Ovary (tissue), 9 donors: Measurements from ENCODE around the gene ZNF423. TPM values are rescaled to one million over a fixed set of nuclear protein-coding genes. Genes with fewer than 3 reads are reported as not detected.

Source experiments
- DNase-seq, 5 donors: peaks; one replicate each; pipeline ENCODE4 v3.0.0-alpha.2; 2019 to 2020
- H3K27ac ChIP-seq, 2 donors: fragments of 200-600 bp; one replicate each; pipeline versions ENCODE4 v1.5.1 to v1.8.0; 2019 to 2022
- H3K27me3 ChIP-seq: fragments of 200-600 bp; one replicate; pipeline ENCODE4 v1.8.0; 2022
- H3K36me3 ChIP-seq: fragments of 200-600 bp; sonication (generic); one replicate; pipeline ENCODE4 v1.5.1; 2019
- H3K4me1 ChIP-seq: one replicate; pipeline ENCODE4 v1.8.1; 2013; ENCODE audit warnings: mild to moderate bottlenecking, moderate library complexity; ENCODE audit not compliant: insufficient read depth
- H3K4me3 ChIP-seq: fragments of 200-600 bp; sonication (generic); one replicate; pipeline ENCODE4 v1.5.1; 2017
- H3K9me3 ChIP-seq, 2 donors: fragments of 200-600 bp in 1 of 2; sonication (generic) in 1 of 2; one replicate each; pipeline versions ENCODE4 v1.5.1 to v1.8.1; 2013 to 2019; ENCODE audit warnings: mild to moderate bottlenecking in 1 of 2, moderate library complexity in 1 of 2
- CTCF ChIP-seq, 3 donors: fragments of 450-650 bp in 2 of 3; fragments of 200-600 bp in 1 of 3; IDR thresholded peaks; one replicate each; pipeline versions ENCODE4 v1.5.1 to v1.8.0; 2016 to 2022; ENCODE audit warnings: antibody characterized with exemption in 3 of 3, mild to moderate bottlenecking in 1 of 3
- EP300 ChIP-seq: sonication (generic); formaldehyde crosslinking; IDR thresholded peaks from one replicate; pipeline ENCODE4 v1.6.1; 2017; ENCODE audit warnings: antibody characterized with exemption
- POLR2A ChIP-seq: fragments of 450-650 bp; IDR thresholded peaks from one replicate; pipeline ENCODE4 v1.6.1; 2017; ENCODE audit warnings: antibody characterized with exemption, mild to moderate bottlenecking, moderate library complexity
- WGBS, 3 donors: extraction: QIAGEN DNeasy Blood & Tissue Kit in 1 of 3; methylation state at CpG; one replicate each; pipeline versions ENCODE4 v1.1.5 to v1.1.7; 2013 to 2017; 5-methylcytosine and 5-hydroxymethylcytosine counted together
- intact Hi-C, 4 donors: fragments of 100-400 bp; cut with DNase I; formaldehyde crosslinking; loops; one replicate each; pipeline versions ENCODE4 v1.11.0 to v1.15.1; 2022 to 2023
- polyA plus RNA-seq, 2 donors: library from polyadenylated mRNA; stranded (reverse); fragments of 200-250 nt in 1 of 2; fragments of 350-450 nt in 1 of 2; fragmentation: Illumina TruSeq in 1 of 2; extraction: RNeasy Lipid Tissue Mini Kit (QIAGEN cat#74804) in 1 of 2; gene quantifications; one replicate each; pipeline ENCODE4 v1.2.3, GENCODE V29; 2013 to 2014
- total RNA-seq, 7 donors: library from RNA; depleted of rRNA in 2 of 7; stranded (reverse); fragments of >200 nt in 2 of 7; fragmentation: NEBNext Ultra II Directional in 3 of 7; extraction: Animal tissue kit (Norgen Biotek cat#: 25700) in 3 of 7; gene quantifications; one replicate each; pipeline versions ENCODE4 v1.1.0 to v1.2.4, GENCODE V29; 2016 to 2023
- donor health status: DM: no; HTN: no; CAD: no; lungs with moderate emphysema.
- donor health status: DM: no; HTN: no; CAD: no.
- donor health status: Bipolar disorder and iron deficiency.
- donor health status: DM: yes; HTN: yes; CAD: no.
- donor health status: DM: no; HTN: no; CAD: no.
- donor health status: DM: yes; HTN: yes; CAD: no.

Gene ZNF423
- total and polyA plus RNA-seq, 9 donors, result 3.3 to 40.3 (median 12.4) TPM

DNA sequence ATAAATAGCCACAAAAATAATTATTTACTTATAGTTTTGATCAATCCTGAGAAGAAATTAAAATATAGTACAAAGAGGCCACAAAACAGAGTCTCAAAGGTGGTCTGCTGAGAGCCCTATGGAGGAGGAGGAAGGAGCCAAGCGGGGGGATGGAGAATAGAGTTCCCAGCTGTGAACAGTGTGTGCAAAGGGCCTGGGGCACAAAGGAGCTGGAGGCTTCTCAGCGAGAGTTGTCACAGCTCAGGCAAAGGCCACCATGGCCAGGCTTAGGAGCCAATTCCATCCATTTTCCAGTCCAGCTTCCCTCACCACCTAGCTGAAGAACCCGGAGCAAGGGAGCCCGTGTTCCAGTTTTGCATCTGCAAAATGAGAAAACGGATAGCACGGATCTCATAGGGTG is 5.4 kb upstream of the ZNF423 start:
- no peak for TF ChIP-seq CTCF (IDR thresholded peaks at IDR 0.05)
- no peak for TF ChIP-seq POLR2A
- no peak for TF ChIP-seq EP300
- intact Hi-C loops, result no loop called here
- H3K9me3 ChIP-seq, result no peaks in the 10 kb centered on the region
- no peak for DNase-seq
- H3K36me3 ChIP-seq, result no peaks in the 10 kb centered on the region
- H3K4me3 ChIP-seq, result no peak overlapping the region
- 87 to 89% (median 88%) methylated on average over 6 of the region's 6 CpGs for WGBS, 3 donors
- peaks cover under 1% of the 10 kb centered on the region for H3K4me1 ChIP-seq
- H3K27me3 ChIP-seq, result no peaks in the 10 kb centered on the region
- H3K27ac ChIP-seq, result no peak overlapping the region

- TF ChIP-seq CTCF (IDR thresholded peaks at IDR 0.05), result no peak
- TF ChIP-seq POLR2A, result no peak
- no peak for TF ChIP-seq EP300
- intact Hi-C loops, result no loop called here
- no peak for DNase-seq
- no peaks in the 10 kb centered on the region for H3K27me3 ChIP-seq
- 49 to 67% (median 61%) methylated on average over 2 of the region's 2 CpGs for WGBS, 3 donors
- H3K4me3 ChIP-seq, result no peak overlapping the region
- no peaks in the 10 kb centered on the region for H3K4me1 ChIP-seq
- H3K9me3 ChIP-seq, result no peaks in the 10 kb centered on the region
- no peaks in the 10 kb centered on the region for H3K36me3 ChIP-seq
- peak overlapping the region in 1 of 2 donors; percentile 5 for H3K27ac ChIP-seq
Measured at GRCh38 chr16:49860593-49860992, 4.7 kb upstream of the ZNF423 start.

DNA sequence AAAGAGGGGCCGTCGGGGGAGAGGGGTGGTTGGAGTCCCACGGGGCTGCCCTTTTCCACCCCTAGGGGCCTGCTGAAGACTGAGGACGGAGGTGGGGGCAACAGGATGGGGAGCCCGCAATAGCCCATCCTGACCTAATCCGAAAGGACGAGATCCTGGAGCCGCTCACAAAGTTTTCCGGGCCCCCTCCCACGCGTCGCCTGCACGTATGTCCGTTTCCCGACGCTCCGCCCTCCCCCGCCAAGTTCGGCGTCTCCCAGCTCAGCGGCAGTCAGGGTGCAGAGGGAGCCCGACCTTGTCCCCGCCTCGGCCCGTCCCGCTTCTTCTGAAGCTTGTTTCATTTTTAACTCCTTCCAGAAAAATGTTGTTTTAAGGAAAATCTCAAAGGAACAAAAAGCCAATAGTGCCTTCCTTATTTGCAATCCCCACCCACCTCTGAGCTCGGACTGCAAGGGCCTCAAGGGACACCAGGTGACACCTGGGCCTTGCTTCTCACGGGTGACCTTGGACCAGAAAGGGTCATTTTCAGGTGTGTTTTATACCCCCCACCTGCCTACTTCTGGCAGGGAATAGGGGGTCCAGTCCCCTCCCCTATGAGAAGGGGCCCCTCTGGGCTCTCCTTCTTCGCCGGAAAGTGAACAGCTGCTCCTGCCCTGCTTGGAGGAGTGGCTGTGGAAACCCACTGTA is 3.4 kb upstream of the ZNF423 start:
- intact Hi-C loops, result loop anchor here in 2 of 4 donors (5.0 to 10.0 kb wide), 5 partner anchors 74 to 367 kb away; no protein-coding TSS in a partner anchor
- DNase-seq, result peak; percentile 79 to 85 (median 83)
- TF ChIP-seq EP300 (no peak), CTCF (IDR thresholded peaks at IDR 0.05) (no peak), POLR2A (peak; percentile 59)
- Histone ChIP-seq H3K36me3 (no peaks in the 10 kb centered on the region), H3K4me1 (peaks cover under 1% of the 10 kb centered on the region), H3K27me3 (no peaks in the 10 kb centered on the region), H3K9me3 (no peaks in the 10 kb centered on the region), H3K27ac (peak overlapping the region; percentile 94 to 95), H3K4me3 (peak overlapping the region; percentile 85)
- 2% methylated on average over 30 of the region's 30 CpGs for WGBS, 3 donors

DNA sequence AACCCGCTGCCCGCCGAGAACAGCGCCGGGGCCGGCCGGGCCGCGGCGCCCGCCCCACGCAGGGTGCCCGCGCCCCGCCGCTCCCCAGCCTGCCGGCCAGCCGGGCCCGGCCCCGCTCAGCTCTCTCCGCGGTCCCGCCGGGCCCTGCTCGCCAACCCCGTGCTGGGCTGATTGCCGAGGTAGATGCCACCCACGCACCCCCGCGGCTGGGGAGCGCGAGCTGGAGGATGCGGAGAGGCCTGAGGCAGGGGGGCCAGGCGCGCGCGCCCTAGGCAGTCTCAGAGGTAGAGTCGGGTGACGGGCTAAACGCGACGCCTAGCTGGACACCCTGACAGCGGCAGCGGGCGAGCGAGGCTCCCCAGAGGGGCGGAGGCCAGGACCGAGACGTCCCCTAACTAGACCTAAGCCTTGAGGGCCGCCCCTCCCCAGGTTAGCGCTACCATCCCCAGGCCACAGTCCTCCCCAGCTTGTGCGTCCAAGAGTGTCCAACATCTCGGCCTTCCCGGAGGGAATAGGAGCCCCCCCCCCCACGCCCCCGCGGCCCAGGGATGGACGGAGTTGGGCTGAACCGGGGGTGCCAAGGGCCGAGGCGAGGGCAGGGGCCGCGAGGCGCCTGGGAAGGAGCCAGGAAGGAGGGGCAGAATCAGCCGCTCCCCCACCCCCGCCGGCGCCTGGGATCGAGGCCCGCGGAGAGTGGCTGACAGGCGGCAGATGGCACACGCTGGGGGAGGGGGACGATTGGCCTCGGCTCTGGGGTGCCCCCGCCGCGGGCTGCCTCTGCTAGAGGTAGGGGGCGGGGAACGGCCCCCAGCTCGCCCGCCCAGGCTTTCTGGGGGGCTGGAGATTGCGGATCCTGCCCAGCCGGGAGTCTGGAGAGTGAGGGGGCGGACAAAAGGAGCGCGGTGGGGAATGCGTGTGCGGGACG is 2.5 kb upstream of the ZNF423 start:
- WGBS, 3 donors, result 0% methylated on average over 38 to 90 of the region's 90 CpGs

More for the DNA sequence above, 2.5 kb upstream of the ZNF423 start:
- no peaks in the 10 kb centered on the region for H3K36me3 ChIP-seq
- H3K27ac ChIP-seq, result peak overlapping the region; percentile 94 to 95
- H3K4me1 ChIP-seq, result peaks cover 4% of the 10 kb centered on the region
- H3K9me3 ChIP-seq, result no peaks in the 10 kb centered on the region
- TF ChIP-seq EP300 (no peak), POLR2A (peak; percentile 27), CTCF (IDR thresholded peaks at IDR 0.05) (no peak)
- intact Hi-C loops, result loop anchor here in 2 of 4 donors (5.0 to 10.0 kb wide), 5 partner anchors 74 to 366 kb away; no protein-coding TSS in a partner anchor
- H3K27me3 ChIP-seq, result no peaks in the 10 kb centered on the region
- DNase-seq, result peak; percentile 77 to 84 (median 80)
- peak overlapping the region; percentile 85 for H3K4me3 ChIP-seq
